GM12801 (cell line): ENCODE measurements around the gene ATP2A3.

Source experiments
- CTCF ChIP-seq: IDR thresholded peaks from one replicate; pipeline ENCODE4 v1.5.1; 2011; ENCODE audit warnings: control low read depth; ENCODE audit not compliant: insufficient read length; ENCODE audit errors: extremely low read depth

The ATP2A3 gene

DNA sequence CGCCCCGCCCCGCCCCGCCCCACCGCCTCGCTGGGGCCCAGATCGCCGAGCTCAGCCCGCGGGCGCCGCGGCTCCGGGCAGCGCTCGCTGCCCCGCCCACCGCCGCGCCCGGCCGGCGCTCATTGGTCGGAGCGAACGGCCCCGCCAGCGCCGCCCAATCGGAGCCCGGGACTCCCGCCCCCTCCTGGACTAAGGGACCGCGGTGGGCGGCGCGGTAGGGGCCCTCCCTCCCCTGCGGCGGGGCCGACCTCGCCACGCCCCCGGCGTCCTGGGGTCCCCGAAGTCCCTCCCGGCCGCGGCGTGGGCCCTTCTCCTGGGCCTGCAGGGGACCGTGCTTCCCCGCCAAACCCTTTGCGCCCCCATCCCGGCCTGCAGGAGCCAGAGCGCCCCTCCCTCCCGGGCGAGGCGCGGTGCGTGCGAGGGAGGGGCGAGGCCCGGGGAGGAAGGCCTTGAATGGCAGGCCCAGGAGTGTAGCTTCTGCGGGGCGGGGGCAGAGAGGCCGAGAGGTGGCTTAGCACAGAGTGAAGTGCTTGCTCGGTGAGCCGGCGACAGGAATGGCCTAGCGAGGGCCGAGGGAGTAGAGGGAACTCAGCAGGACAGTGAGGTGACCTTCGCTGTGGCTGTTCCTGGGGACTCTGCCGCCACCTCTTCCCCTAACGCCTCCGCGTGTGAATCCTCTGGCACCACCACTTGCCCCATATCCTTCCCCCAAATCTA is 71.1 kb downstream of the ATP2A3 start, which contains the start of gene CAMKK1:
CAMKK1 (minus strand) TSS at position 51 of the 717 bp plus-strand sequence. CDS start 7,366 bp downstream, outside the sequence.
- no peak for TF ChIP-seq CTCF

- TF ChIP-seq CTCF, result no peak
These were observed 71.9 kb downstream of the ATP2A3 start for GRCh38 chr17:3892095-3892998.

- no peak for TF ChIP-seq CTCF
These were observed 72.6 kb downstream of the ATP2A3 start for GRCh38 chr17:3891626-3892094.

- TF ChIP-seq CTCF, result no peak
These were observed 73.4 kb downstream of the ATP2A3 start for GRCh38 chr17:3890878-3891219.

DNA sequence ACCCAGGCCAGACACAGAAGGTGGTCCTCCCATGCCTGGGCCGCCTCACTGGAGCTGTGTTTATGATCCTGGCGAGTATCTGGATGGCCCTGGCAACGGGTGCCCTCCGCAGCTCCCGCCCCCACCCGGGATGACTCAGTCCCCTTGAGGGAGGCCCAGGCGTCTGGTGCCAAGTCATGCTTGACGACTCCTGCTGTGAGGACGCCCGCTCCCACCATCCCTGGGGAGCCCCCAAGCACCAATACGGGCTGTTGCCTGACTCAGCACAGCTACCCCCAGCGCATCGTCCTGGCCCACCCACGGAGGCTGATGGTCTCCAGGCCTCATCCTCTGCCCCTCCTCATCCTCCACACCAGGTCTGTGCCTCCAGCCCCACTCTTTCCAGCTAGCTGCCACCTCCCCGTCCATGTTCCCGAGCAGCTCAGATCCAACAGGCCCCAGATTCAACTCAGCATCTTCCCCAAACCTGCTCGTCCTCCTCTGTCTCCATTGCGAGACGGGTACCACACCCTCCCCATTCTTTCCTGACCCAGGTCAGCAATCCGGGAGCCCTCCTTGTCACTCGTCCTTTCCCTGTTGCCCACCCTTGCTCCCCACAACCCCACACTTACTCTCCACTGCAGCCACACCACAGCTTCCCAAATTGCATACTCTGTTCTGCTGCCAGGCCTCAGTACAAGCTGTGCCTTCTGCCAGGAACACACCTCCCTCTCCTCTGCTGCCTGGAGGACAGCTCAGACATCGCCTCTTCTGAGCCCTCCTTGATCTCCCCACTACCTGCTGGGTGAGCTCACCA is 74.0 kb downstream of the ATP2A3 start:
- TF ChIP-seq CTCF, result no peak

DNA sequence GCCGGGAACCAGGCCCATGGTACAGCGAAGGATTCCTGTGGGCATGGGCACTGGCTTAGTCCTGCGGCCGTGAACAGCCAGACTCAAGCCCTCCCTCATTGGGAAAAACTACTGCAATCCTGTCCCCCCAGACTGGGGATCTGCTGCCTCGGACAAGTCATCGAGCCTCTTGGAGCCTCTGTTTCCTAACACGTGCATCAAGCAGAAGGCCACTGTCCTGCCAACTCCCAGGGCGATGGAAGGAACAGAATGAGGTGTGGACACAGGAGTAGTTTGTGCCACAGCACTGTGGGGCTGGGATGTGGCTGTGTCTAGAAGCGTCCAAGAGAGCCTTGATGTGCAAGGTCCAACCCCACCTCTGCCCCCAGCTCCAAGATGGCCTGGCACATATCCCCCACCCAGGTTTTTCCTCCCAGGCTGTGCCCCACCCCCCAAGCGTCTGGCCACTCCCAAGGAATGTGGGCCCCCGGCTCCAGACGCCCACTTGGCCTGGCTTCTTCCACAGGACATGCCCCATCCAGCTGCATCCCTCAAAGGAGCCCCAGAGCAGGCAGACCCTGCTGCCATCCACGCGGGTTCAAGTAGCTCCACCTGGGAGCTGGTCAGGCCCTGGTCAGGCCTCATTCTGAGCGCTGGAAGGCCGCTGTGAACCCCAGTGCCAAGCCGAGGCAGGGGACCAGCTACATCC is 74.8 kb downstream of the ATP2A3 start:
- TF ChIP-seq CTCF, result no peak
